GM12878 (cell line): ENCODE measurements around the gene METTL13. TPM values are rescaled to one million over a fixed set of nuclear protein-coding genes. Genes with fewer than 3 reads are reported as not detected.

Experiments used
- ATAC-seq: fragments of 200-7000 bp; cut with Tn5 transposase; 3 replicates; pipeline ENCODE4 v1.9.1; 2020; ENCODE audit warnings: mild to moderate bottlenecking, moderate library complexity
- BruUV-seq: library from RNA; stranded (reverse); fragments of 400-500 nt; replicated peaks from 2 replicates; lab custom pipeline; 2021; lab: Mats Ljungman, UMichigan
- CTCF ChIA-PET: fragments of 300-600 bp; sonication (Branson Sonifier 250); formaldehyde crosslinking; extraction: SDS; loops from one replicate; lab custom pipeline; 2021; ENCODE audit warnings: inconsistent platforms; lab: Yijun Ruan, JAX
- POLR2A ChIA-PET: fragments of 350-600 bp; formaldehyde crosslinking; extraction: SDS; loops from one replicate; lab custom pipeline; 2021; ENCODE audit warnings: inconsistent platforms; lab: Charles Lee
- RAD21 ChIA-PET: fragments of 300-600 bp; sonication (Branson Sonifier 250); formaldehyde crosslinking; loops from one replicate; lab custom pipeline; 2023; ENCODE audit warnings: antibody characterized with exemption; ENCODE audit not compliant: unreplicated experiment; lab: Charles Lee
- SMC1A ChIA-PET: fragments of 300-600 bp; sonication (Branson Sonifier 250); formaldehyde crosslinking; loops from one replicate; lab custom pipeline; 2023; ENCODE audit not compliant: unreplicated experiment, uncharacterized antibody; lab: Charles Lee
- DNase-seq: peaks from one replicate; pipeline ENCODE4 v3.0.0-alpha.2; 2011; ENCODE audit warnings: low read depth, low spot score
- FAIRE-seq: peaks from 3 replicates; lab custom pipeline; 2011; peaks lifted over from hg19 to GRCh38; lab: Jason Lieb, UNC
- H2AFZ ChIP-seq: 2 replicates; pipeline ENCODE4 v1.6.0; 2011; ENCODE audit warnings: low read depth, low read length, control low read depth; ENCODE audit not compliant: control insufficient read depth
- H3K27ac ChIP-seq: 2 replicates; pipeline ENCODE4 v1.5.1; 2011; ENCODE audit warnings: control low read depth; ENCODE audit not compliant: control insufficient read depth, insufficient read depth
- H3K27me3 ChIP-seq, 2 experiments: replicated peaks in 1 of 2; 2 replicates each; pipeline versions ENCODE4 v1.6.0 to v1.6.1; 2011; ENCODE audit warnings: low read length in 1 of 2; ENCODE audit not compliant: control insufficient read depth in 2 of 2, insufficient read depth in 2 of 2
- H3K36me3 ChIP-seq, 2 experiments: 2 replicates each; pipeline ENCODE4 v1.5.1; 2011; ENCODE audit warnings: low read length in 1 of 2; ENCODE audit not compliant: control insufficient read depth in 2 of 2, insufficient read depth in 2 of 2
- H3K4me1 ChIP-seq: 2 replicates; pipeline ENCODE4 v1.6.1; 2011; ENCODE audit warnings: mild to moderate bottlenecking, low read length, moderate library complexity, mixed read lengths; ENCODE audit not compliant: control insufficient read depth, insufficient read depth
- H3K4me2 ChIP-seq: 2 replicates; pipeline ENCODE4 v1.6.0; 2011; ENCODE audit warnings: control low read depth; ENCODE audit not compliant: control insufficient read depth, insufficient read depth
- H3K4me3 ChIP-seq: fragments of 200-600 bp; sonication (generic); 2 replicates; pipeline ENCODE4 v1.5.1; 2016
- H3K79me2 ChIP-seq: 2 replicates; pipeline ENCODE4 v1.6.0; 2011; ENCODE audit warnings: low read length; ENCODE audit not compliant: control insufficient read depth, insufficient read depth
- H3K9ac ChIP-seq: 2 replicates; pipeline ENCODE4 v1.8.0; 2011; ENCODE audit warnings: low read length, control low read depth, mixed read lengths; ENCODE audit not compliant: control insufficient read depth, insufficient read depth
- H3K9me3 ChIP-seq: replicated peaks from 3 replicates; pipeline ENCODE4 v1.5.1; 2011; ENCODE audit warnings: mild to moderate bottlenecking, low read length; ENCODE audit not compliant: control insufficient read depth, insufficient read depth
- H4K20me1 ChIP-seq: 2 replicates; pipeline ENCODE4 v1.6.0; 2011; ENCODE audit not compliant: control insufficient read depth, insufficient read depth
- KDM1A ChIP-seq: fragments of 200-600 bp; sonication (generic); IDR thresholded peaks from 2 replicates; pipeline ENCODE4 v1.6.1; 2016; ENCODE audit warnings: borderline replicate concordance
- POLR2AphosphoS5 ChIP-seq: IDR thresholded peaks from 2 replicates; pipeline ENCODE4 v1.6.1; 2011; ENCODE audit warnings: mild to moderate bottlenecking, low read length, inconsistent platforms
- ZBED1 ChIP-seq: IDR thresholded peaks from 2 replicates; pipeline ENCODE4 v1.6.1; 2016; ENCODE audit warnings: borderline replicate concordance
- WGBS: methylation state at CpG from one replicate; pipeline ENCODE4 v1.1.6; 2016; ENCODE audit warnings: low lambda C conversion rate; ENCODE audit not compliant: insufficient replicate concordance, insufficient coverage; ENCODE audit errors: missing lambda C conversion rate; 5-methylcytosine and 5-hydroxymethylcytosine counted together
- in situ Hi-C: fragments of 300-500 bp; cut with MboI; formaldehyde crosslinking; loops from 9 replicates; pipeline ENCODE4 v1.14.3; 2018; ENCODE audit warnings: mixed read lengths
- intact Hi-C: fragments of 100-400 bp; cut with micrococcal nuclease; formaldehyde crosslinking; loops from one replicate; pipeline ENCODE4 v1.14.2; 2022; ENCODE audit not compliant: unreplicated experiment
- polyA plus RNA-seq, 11 experiments: library from polyadenylated mRNA; depleted of rRNA in 4 of 11; unstranded in 6 of 11; stranded (reverse) in 5 of 11; fragments of >200 nt; fragmentation: Nextera tagmentation in 4 of 11; fragmentation: Illumina TruSeq in 1 of 11; extraction: Ambion mirVana in 4 of 11; extraction: Trizol in 1 of 11; gene quantifications; 1 replicate in 1 of 11; 2 replicates in 10 of 11; pipeline versions ENCODE4 v1.2.1 to v1.2.3, GENCODE V29; 2011 to 2016; ENCODE audit warnings: inconsistent platforms in 2 of 11, missing spikeins in 2 of 11, low read depth in 1 of 11
- total RNA-seq, 4 experiments: library from RNA; depleted of rRNA in 3 of 4; stranded (reverse); fragments of >200 nt in 3 of 4; fragmentation: Illumina TruSeq in 1 of 4; extraction: Trizol in 1 of 4; gene quantifications; 2 replicates each; pipeline versions ENCODE4 v1.2.1 to v1.2.3, GENCODE V29; 2013 to 2021
- TF ChIP-seq, protein P1 (sequence below): fragments of 450-650 bp; conservative IDR thresholded peaks from 2 replicates; pipeline ENCODE4 v1.6.1; 2017; ENCODE audit warnings: mild to moderate bottlenecking, moderate library complexity
- TF ChIP-seq, protein P2 (sequence below): fragments of 450-650 bp; formaldehyde crosslinking; IDR thresholded peaks from 2 replicates; pipeline ENCODE4 v1.4.0; 2022; ENCODE audit warnings: mild to moderate bottlenecking, moderate library complexity
- TF ChIP-seq, protein P3 (sequence below): IDR thresholded peaks from 2 replicates; pipeline ENCODE4 v1.6.1; 2011; ENCODE audit warnings: borderline replicate concordance, low read depth, mild to moderate bottlenecking, moderate library complexity, low read length; ENCODE audit not compliant: insufficient read depth, poor library complexity, severe bottlenecking

Gene METTL13
- total and polyA plus RNA-seq, 10 of the 15 experiments (the other 5 are each of a cell fraction or from before 2014, with no cell fraction given): 12.2 to 47.2 (median 35.0) TPM

DNA sequence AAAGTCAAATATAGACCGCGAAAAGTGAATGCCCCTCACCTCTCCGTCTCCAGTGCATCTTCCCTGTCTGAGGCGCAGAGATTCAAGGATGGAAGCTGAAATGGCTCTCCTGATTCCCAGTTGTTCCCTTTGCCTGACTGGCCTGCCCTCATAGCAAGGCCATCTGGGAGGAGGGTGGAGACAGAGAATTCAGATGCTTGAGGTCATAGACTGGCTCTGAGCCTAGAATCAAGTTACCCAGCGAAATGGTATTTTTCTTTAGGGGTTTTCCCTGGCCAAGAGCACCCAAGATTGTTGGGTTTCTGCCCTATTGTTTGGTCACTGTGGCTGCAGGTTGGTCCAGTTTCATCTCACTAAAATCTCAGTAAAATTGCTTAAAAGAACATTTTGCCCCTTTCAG is 7.2 kb downstream of the METTL13 start (continued):
- no peak for TF ChIP-seq ZBED1
- TF ChIP-seq POLR2AphosphoS5: no peak
- TF ChIP-seq, all 136 proteins: peak for 0

DNA sequence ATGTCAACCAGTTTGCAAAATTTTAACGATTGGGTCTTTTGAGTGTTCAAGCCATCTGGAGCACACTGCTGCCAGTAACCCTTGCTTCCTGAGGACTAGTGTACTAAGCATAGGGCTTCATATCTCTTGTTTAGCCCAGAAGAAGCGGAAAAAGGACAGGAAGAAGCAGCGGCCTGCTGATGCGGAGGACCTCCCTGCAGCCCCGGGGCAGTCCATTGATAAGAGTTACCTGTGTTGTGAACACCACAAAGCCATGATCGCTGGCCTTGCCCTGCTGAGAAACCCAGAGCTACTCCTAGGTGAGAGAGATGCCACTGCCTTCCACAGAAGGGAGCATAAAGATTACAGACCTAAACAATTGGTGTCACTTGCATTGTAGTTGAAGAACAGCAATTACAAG is 8.9 kb downstream of the METTL13 start:
- Histone ChIP-seq H3K9me3 (no peaks in the 10 kb centered on the region), H3K36me3 (peaks cover 17 to 48% of the 10 kb centered on the region in 2 experiments), H3K79me2 (peaks cover 8% of the 10 kb centered on the region), H3K4me2 (no peak overlapping the region), H3K27ac (no peak overlapping the region), H2AFZ (no peak overlapping the region), H3K4me3 (no peak overlapping the region), H4K20me1 (no peaks in the 10 kb centered on the region), H3K4me1 (no peaks in the 10 kb centered on the region), H3K9ac (no peak overlapping the region), H3K27me3 (no peaks in the 10 kb centered on the region)
- intact Hi-C loops (no loop called here), in situ Hi-C loops (loop anchor here (25.0 kb wide), 1 partner anchor 647 kb away; the partner anchor contains the start of gene PIGC)
- TF ChIP-seq, protein P1, sequence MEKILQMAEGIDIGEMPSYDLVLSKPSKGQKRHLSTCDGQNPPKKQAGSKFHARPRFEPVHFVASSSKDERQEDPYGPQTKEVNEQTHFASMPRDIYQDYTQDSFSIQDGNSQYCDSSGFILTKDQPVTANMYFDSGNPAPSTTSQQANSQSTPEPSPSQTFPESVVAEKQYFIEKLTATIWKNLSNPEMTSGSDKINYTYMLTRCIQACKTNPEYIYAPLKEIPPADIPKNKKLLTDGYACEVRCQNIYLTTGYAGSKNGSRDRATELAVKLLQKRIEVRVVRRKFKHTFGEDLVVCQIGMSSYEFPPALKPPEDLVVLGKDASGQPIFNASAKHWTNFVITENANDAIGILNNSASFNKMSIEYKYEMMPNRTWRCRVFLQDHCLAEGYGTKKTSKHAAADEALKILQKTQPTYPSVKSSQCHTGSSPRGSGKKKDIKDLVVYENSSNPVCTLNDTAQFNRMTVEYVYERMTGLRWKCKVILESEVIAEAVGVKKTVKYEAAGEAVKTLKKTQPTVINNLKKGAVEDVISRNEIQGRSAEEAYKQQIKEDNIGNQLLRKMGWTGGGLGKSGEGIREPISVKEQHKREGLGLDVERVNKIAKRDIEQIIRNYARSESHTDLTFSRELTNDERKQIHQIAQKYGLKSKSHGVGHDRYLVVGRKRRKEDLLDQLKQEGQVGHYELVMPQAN: no peak
- TF ChIP-seq, protein P2, sequence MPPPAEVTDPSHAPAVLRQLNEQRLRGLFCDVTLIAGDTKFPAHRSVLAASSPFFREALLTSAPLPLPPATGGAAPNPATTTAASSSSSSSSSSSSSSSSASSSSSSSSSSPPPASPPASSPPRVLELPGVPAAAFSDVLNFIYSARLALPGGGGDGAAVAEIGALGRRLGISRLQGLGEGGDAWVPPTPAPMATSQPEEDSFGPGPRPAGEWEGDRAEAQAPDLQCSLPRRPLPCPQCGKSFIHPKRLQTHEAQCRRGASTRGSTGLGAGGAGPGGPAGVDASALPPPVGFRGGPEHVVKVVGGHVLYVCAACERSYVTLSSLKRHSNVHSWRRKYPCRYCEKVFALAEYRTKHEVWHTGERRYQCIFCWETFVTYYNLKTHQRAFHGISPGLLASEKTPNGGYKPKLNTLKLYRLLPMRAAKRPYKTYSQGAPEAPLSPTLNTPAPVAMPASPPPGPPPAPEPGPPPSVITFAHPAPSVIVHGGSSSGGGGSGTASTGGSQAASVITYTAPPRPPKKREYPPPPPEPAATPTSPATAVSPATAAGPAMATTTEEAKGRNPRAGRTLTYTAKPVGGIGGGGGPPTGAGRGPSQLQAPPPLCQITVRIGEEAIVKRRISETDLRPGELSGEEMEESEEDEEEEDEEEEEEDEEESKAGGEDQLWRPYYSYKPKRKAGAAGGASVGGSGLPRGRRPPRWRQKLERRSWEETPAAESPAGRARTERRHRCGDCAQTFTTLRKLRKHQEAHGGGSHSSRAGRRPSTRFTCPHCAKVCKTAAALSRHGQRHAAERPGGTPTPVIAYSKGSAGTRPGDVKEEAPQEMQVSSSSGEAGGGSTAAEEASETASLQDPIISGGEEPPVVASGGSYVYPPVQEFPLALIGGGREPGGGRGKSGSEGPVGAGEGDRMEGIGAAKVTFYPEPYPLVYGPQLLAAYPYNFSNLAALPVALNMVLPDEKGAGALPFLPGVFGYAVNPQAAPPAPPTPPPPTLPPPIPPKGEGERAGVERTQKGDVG (CRISPR knock-in tag): no peak
- TF ChIP-seq, protein P3, sequence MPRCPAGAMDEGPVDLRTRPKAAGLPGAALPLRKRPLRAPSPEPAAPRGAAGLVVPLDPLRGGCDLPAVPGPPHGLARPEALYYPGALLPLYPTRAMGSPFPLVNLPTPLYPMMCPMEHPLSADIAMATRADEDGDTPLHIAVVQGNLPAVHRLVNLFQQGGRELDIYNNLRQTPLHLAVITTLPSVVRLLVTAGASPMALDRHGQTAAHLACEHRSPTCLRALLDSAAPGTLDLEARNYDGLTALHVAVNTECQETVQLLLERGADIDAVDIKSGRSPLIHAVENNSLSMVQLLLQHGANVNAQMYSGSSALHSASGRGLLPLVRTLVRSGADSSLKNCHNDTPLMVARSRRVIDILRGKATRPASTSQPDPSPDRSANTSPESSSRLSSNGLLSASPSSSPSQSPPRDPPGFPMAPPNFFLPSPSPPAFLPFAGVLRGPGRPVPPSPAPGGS: no peak
- TF ChIP-seq KDM1A: no peak
- ChIA-PET RAD21 (no interaction called here), CTCF (interaction anchor here (0.6 to 3.2 kb wide), 4 partner anchors 11 to 451 kb away, joined by 3 to 11 read pairs (median 3); no protein-coding TSS in a partner anchor), SMC1A (interaction anchor here (1.2 to 1.6 kb wide), 2 partner anchors 11 to 305 kb away, joined by 3 to 6 read pairs; partner anchors contain the start of gene PRRC2C), POLR2A (no interaction called here)
- no peak for DNase-seq
- no peak for FAIRE-seq
- 94% methylated on average over 6 of the region's 6 CpGs for WGBS
- no peak for ATAC-seq
- BruUV-seq: no TSS peak
